SW480 (cell line): ENCODE results near the gene MAST1.
"Not testable (repeated sequence)": the region's sequence is repeated elsewhere in the genome, so short reads cannot be mapped to it uniquely, and the experiment has no call there.

Source experiments
- DNase-seq: peaks from one replicate; pipeline ENCODE4 v3.0.0-alpha.2; 2016; ENCODE audit warnings: low spot score

Gene MAST1

DNA sequence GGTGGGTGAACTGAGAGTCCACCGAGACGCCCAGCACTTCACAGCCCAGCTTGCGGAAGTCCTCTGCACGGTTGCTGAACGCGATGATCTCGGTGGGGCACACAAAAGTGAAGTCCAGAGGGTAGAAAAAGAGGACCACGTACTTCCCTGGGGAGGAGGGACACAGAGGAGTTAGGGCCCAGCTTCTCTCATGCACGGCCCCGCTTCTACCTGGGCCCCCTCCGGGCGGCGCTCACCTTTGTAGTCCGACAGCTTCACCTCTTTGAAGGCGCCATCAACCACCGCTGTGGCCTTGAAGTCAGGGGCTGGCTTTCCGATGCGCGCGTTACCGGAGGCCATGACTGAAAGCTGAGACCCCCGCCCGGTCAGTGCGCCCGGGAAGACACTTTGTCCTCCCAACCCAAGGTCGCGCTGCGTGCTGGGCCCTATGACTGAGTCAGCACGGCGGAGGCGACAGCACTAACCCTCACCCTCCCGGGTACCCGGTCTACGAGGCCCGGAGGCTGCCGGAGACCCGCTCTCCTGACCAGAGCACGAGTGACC is 37.3 kb upstream of the MAST1 start:
- no peak for DNase-seq

DNA sequence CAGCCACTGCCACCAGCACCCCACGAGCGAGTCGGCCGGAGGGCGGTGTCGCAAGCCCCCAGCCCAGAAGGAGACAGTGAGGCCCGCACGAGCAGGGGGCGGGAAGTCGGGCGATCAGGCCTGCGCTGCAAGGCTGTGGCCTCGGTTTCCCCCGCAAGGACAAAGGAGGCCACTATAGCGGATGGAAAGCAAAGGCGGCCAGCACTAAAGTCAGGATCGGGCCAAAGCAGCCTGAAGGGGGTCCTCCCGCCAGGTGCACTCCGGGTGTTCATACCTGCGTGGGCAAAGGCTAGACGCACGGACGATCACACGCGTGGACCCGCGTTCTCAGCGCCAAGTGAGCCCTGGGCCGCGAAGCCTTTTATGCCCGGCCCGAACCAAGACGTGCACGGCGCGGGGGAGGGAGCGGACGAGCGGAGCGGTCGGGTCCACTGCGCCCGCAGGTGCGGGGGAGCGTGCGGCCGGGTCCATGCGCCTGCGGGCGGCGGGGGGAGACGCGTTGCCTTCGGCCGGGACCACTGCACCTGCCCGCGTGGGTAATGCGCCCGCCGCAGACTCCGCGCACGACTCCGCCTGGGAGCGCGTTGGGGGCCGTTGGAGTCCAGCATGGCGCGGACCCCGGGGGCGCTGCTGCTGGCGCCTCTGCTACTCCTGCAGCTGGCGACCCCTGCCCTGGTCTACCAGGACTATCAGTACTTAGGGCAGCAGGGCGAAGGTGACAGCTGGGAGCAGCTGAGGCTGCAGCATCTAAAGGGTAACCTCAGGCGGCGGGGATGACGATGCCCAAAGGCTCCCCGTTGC is 36.6 kb upstream of the MAST1 start, which contains the start of the genes PRDX2 and THSD8:
TSS of gene PRDX2 (minus strand) at position 335 of the 801 bp plus-strand sequence. CDS start 539 bp downstream, outside the sequence.
TSS of gene THSD8 (plus strand) at position 604 of the 801 bp plus-strand sequence. CDS start at position 607, 3 bp downstream.
- DNase-seq = peak; percentile 82

DNA sequence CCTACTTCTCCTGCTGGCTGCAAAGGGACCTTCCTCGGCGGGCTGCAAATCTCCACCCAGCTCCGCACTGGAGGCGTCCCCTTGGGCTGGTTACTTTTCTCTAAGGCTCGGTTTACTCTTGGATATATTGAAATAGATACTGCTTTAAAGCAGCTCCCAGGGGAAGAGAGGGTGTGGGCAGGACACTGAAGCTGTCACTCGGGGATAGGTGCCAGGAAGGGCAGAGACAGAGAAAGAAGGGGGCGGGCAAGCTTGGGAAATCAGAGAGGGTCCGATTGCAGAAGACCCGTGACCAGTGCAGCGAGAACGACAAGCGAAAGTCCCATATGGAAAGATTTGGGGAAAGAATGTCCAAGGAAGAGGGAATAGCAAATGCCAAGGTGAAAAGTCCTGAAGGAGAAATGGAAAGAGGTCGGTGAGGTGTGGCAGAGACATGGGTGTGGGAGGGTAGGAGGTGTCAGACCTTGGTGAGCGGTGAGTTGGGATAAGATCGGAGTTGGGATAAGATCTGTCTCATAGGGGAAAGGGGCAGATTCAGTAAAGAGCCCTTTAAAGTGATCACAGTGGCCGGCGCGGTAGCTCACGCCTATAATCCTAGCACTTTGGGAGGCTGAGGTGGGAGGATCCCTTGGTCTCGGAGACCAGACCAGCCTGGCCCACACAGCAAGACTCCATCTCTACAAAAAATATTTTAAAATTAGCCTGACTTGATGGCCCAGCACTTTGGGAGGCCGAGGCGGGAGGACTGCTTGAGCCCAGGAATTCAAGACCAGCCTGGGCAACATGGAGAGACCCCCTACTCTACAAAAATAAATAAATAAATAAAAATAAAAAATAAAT is 35.8 kb upstream of the MAST1 start:
- no peak for DNase-seq

DNA sequence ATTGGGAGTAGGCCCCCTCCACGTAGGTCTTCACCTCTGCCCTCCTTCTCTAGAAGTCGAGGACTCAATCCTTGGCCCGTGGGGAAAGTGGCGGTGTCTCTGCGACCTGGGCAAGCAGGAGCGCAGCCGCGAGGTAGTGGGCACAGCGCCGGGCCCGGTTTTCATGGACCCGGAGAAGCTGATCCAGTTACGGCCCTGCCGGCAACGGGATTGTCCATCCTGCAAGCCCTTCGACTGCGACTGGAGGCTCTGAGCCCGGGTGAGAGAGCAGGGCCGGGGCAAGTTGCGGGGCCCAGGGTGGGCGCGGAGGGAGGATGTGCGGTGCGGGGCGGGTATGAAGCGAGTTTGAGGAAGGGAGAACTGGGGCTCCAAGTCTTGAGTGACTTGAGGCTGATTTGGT is 34.3 kb upstream of the MAST1 start:
- no peak for DNase-seq

DNA sequence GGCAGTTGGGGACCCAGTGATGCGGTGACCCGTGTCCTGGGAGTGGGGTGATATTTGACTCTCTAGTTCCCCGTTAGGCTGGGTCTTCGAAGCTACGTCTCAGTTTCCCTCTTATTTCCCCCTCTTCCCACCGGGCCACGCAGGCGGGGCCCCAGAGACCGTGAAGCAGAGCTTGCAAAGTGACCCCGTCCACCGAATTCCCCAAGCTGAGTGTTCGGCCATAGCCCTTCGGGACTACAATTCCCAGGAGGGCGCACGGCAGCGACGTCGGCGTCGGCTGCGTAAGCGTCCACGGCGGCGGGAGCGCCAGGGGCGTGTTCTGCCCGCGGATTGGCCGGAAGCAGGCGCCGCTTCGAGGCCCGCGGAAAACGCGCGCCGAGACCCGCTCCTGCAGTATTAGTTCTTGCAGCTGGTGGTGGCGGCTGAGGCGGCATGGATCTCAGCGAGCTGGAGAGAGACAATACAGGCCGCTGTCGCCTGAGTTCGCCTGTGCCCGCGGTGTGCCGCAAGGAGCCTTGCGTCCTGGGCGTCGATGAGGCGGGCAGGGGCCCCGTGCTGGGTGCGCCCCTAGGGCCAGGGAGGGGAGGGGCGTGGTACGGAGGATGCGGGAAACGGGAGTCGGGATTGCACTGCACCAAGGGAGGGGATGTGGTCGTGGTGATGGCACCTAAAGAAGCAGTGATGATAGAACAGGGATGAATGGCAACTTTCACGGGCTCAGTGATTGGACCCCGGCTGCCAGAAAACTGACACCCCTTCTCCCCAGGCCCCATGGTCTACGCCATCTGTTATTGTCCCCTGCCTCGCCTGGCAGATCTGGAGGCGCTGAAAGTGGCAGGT is 31.9 kb upstream of the MAST1 start, which contains the start of gene RNASEH2A:
TSS of gene RNASEH2A (plus strand) at position 343 of the 840 bp plus-strand sequence. CDS start at position 433, 90 bp downstream.
- peak; percentile 86 for DNase-seq

DNA sequence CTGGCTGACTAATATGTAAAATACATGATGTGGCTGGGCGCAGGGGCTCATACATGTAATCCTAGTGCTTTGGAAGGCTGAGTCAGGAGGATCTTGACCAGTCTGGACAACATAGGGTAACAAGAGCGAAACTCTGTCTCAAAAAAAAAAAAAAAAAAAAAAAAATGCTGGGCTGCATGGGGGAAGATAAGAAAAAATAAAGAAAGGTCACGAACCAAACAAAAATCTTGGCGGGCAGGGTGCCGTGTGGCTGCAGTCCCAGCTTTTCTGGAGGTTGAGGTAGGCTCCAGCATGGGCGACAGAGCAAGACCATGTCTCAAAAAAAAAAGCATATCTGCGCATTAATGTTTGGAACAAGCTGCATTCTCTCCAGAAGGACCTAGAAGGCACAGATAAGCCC is 23.2 kb upstream of the MAST1 start:
- DNase-seq = no peak

DNA sequence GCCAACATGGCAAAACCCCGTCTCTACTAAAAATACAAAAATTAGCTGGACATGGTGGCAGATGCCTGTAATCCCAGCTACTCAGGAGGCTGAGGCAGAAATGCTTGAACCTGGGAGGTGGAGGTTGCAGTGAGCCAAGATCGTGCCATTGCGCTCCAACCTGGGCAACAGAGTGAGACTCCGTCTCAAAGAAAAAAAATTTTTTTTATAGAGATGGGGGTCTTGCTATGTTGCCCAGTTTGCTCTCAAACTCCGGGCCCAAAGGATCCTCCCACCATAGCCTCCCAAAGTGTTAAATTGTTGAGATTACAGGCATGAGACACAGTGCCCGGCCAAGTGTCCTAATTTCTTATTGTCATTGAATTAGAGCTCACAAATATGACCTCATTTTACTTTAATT is 21.1 kb upstream of the MAST1 start:
- DNase-seq = not testable (repeated sequence)

DNA sequence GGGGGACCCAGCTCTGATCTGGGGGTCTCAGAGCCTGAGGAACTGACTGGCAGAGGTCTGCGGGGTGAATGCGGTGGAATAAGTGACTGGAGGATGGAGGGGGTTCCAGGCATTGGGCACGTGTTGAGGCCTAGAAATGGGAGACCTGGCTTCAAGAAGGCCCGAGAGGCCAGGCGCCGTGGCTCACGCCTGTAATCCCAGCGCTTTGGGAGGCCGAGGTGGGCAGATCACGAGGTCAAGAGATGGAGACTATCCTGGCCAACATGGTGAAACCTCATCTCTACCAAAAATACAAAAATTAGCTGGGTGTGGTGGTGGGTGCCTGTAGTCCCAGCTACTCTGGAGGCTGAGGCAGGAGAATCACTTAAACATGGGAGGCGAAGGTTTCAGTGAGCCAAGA is 20.5 kb upstream of the MAST1 start:
- DNase-seq = not testable (repeated sequence)

DNA sequence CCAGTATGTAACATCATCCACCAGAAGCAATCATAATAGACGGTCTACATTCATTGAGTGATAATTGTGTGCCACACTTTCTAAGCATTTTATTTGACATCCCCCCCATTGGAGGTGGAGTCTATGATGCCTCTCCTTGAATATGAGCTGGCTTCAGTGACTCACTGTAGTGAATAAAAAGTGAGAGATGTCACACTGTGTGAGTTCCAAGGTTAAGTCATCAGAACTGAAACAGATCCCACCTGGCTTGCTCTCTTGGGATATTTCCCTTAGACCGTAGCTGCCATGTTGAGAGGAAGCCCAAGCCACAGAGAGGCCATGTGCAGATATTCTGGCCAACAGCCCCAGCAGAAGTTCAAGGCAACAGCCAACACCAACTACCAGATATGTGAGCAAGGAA is 16.6 kb upstream of the MAST1 start:
- DNase-seq = no peak

DNA sequence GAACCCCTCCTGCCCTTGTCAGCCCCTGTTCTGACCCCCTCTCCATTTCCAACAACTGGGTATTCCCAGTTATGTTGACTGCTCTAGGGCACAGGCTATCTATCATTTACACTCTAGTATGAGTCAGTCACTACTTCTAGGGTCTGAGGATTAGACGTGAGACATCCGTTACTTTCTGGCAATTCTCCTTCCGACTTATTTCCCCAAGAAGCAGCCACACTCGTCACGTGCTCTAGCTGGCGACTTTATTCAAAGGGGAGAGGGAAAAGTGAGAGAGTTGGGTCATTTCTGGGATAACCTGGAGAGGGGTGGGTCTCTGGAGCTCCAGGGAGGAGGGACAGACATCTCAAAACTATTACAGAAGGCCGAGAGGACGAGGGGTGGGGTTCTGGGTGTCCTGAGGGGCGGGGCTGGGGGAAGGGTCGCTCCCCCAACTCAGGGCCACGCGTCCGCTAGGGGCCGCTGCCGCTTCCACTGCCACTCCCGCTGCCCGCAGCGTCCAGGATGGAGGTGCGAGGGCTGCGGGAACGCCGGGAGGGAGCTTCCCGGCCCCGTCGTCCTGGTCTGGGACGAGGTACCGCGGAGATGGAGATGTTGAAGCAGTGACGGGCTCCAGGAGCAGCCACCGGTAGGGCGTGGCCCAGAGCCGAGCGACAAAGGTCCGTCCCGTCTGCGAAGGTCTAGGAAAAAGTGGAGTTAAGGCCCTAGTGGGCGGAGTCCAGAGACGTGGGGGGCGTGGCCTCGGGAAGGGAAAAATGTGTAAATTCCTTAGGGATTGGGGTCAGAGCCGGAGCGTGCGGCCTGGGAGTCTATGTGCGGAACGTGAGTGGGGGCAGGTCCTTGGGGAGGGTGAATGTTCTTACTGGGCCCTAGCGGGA is 12.8 kb upstream of the MAST1 start:
- no peak for DNase-seq

DNA sequence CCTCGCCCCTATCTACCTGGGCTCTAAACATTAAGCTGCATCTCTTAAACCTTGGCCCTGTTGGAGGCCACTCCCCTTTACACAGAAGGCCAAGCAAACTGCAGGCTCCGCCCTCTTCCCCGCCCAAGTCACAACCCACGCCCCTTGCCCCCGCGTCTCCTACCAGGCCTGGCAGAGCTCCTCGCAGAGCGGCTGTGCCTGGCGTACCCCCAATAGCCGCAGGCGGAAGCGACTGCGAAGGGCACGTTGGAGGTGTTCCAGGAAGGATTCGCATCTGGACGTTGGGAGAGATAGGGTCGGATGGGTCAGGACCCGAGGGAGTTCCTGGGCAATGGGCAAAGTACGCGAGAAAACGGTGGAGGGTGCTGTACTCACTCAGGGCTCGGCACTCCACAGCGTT is 9.8 kb upstream of the MAST1 start:
- peak; percentile 63 for DNase-seq

DNA sequence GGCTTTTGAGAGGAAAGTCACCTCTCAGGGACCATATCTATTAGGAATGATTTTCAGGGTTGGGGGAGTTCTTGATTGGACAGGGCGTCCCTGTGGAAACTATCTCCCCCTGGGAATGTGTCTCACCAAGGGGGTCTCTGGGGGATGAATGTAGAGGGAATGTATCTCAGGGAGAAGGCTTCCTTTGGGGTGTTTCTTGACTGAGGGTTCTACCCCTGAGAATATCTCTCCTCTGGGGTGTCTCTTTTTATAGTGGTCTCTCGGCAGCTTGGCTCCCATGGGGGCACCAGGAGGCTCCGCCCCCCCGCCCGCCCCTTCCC is 4.9 kb upstream of the MAST1 start:
- DNase-seq = no peak

DNA sequence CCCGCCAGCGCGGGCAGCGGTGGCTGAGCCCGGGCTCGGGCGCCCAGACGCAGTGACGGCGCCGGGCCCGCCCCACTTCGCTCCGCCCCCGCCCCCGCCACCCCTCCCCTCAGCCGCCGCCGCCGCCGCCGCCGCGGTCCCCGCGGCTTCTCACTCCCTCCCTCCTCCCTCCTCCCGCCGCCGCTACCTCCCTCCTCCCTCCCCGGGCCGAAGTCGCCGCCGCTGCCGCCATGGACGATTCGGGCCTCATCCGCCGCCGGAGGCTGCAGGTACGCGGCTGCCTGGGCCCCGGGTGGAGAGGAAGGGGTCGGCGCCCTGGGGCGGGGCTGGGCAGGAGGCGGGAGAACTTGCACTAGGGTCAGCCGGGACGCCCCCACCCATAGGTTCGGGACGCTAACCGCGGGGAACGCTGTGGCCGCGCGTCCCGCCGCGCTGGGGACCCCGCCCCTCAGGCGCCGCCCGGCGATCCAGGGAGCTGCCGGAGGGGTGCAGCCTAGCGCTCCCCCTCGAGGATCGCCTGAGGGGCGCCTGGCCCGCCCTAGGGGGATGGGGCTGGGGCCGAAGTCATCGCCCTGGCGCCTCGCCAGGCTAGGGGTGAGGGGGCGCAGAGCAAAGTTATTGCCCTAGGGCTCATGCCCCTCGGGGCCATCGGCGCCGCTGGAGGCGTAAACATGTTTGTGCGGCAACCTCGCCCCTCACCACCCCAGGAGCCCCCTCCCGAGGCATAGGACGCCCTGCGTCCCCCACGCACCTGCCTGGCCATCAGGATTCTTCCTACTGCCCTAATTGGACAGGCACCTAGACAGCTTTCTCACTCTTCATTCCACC is 4.4 kb upstream of the MAST1 start:
- peak; percentile 44 for DNase-seq

DNA sequence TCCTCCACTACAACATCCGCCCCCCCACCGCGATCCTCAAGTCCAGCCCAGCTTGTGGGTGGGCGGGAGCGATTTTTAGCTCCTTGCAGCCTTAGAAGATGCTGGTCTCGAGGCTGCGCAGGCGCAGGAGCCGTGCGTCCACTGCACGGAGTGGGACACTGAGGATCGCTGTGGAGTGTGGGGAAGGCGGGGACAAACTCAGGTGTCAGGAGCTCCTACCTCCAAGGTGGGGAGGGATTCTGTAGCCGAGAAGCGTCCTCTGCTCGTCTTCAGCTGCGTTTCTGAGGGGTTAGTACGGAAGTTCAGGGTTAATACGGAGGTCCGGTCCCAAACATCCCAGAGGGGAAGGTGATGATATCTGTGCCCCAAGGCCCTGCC is 3.8 kb upstream of the MAST1 start, which contains the start of gene RTBDN:
TSS of gene RTBDN (minus strand) at position 14 of the 378 bp plus-strand sequence. CDS start 4,600 bp downstream, outside the sequence.
- no peak for DNase-seq

DNA sequence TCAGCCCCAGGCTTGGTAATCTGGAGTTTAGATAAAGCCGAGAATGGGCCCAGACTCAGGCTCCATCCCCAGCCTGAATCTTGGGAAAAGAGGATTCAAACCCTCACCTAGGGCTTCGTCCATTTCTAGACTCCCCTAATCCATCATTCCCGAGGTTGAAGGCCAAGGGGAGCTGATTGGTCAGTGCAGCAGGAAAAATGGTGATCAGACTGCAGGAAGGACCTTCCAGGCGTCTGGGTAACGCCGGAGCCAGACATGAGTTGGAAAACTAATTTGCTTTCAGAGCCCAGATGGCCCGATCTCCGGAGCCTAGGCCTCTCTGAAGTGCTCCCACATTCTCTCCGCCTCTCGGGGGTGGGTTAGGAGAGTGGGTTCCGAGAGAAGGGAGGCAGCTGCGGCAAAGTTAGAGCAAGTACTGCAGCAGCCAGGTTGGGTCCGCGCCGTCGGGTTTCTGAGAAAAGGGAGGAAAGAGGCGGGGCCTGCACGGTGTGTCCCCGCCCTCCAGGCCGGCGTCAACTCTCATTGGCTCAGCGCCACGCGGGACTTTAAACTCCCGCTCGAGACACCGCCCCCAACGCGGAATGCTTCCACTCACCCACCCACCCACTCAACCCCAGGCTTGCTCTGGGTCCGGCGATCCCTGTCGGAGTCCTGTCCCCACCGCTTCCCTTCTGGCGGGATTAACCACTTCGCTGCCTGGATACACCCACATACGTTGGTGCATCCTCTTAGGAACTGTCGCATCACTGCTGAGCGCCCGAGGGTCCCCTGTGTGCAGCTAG is 3.1 kb upstream of the MAST1 start:
- DNase-seq = peak; percentile 46

DNA sequence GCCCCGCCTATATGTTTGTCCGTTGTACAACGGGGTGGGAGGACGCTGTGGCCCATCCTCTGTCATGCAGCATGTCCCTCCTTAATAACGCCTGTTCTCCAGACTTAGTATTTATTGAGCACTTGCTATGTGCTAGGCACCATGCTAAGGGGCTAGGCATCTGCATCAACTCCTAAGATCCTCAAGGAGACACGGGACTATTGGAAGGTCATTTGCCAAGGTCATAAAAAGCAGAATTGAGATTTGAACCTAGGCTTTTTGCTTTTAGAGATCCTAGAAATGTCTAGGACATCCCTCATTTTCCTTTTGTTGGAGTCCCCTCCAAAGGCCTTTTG is 1.8 kb upstream of the MAST1 start:
- no peak for DNase-seq

DNA sequence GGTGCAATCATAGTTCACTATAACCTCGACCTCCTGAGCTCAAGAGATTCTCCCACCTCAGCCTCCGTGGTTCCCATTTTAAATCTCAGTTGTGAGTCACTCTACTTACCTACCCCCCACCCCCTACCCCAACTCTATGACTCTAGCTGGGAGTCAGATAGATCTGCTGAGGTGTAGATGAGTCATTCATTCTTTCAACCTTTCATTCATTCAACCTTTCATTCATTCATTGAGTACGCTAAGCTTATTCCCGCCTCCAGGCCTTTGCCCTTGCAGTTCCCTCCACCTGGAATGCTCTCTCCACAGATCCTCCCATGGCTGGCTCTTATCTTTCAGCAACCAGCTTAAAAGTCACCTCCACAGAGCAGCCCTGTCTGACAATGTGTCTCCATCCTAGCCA is 1.1 kb upstream of the MAST1 start:
- no peak for DNase-seq

DNA sequence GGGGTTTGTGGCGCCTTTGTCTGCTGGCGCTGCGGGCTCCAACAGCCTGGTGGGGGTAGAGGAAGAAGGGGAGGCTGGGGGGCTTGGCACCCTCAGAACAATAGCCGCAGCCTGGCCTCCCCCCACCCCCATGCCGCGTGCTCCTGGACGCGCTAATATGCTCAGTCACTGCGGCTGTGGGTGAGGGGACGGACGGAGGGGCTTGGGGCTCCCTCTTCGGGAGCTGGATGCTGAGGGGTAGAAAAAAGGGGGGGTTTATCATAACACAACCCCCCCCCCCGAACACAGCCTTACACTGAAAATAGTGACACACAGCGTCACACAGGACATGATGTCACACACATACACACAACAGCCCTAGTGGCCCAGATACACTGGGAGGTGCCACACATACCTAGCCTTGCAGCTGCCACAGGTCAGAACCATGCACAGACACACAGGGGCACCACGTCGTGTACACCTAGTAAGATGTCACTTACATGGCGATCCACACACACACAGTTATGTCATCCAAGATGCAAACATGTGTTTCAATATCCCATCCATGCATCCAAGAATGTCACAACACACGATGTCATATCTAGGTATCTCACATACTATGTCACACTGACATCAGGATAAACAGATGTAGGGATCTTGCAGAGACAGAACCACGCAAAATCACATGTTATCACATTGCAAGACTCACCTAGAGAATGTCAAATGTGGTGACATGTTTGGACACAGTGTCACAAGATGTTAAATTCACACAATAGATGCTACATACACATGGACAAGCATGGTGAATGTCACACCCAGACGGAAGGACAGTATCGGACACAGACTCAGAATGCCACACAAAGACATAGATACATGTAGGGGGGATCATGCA is 806 bp downstream of the MAST1 start:
- no peak for DNase-seq
